Measurements from ENCODE around the gene GEN1.

- TF ChIP-seq CTCF (IDR thresholded peaks at IDR 0.05; ENCODE audit: insufficient read depth, low read length, poor library complexity, severe bottlenecking) (no peak), EZH2phosphoT487 (conservative IDR thresholded peaks at IDR 0.05; ENCODE audit: low read length) (no peak)
Observed at GRCh38 chr2:17827316-17827715, 73.4 kb downstream of the GEN1 start.
